ENCODE measurements around the gene KCTD8.
"Not testable (repeated sequence)": the region's sequence is repeated elsewhere in the genome, so short reads cannot be mapped to it uniquely, and the experiment has no call there.

The KCTD8 gene

DNA sequence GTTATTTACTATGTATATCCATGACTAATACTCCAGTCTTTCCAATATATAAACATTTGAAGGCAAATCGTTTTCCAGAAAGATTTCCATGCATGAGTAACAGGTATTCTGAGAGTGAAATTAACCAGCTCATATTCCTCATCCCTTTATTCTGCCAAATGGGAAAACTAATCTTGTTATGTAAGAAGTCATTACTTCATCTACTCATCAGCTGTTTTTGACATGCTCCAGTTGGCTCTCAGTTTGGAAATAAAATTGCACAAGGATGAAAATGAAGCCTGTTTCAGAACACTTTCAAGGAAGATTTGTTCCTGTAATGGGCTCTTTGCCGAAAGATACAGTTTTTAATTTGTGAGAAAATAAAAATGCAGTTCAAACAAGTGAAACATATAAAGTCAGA lies 121.9 kb downstream of the KCTD8 start:
- DNase-seq (ENCODE audit: low read depth), result no peak

DNA sequence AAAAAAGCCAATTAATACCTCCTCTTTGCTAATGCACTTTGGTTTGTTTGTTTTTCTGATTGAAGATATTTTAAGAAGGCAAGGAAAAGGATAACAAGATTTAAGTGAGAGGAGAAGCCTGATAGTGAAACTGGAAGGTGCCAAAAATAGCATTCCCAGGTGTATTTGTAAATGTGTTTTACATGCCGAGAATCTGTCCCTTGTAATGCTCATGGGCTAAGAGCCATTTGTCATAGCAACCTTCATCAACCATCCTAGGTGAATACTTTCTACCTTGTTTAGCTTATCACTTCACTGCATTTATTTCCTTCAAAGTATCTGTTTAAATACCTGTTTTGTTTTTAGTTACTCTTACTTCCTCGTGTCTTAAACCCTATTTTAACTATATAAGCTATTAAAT lies 127.8 kb downstream of the KCTD8 start:
- no peak for DNase-seq (ENCODE audit: low read depth)

GRCh38 chr4:44319129-44319528 lies 129.5 kb downstream of the KCTD8 start:
- DNase-seq (ENCODE audit: low read depth), result no peak

GRCh38 chr4:44313702-44314101 lies 134.9 kb downstream of the KCTD8 start:
- DNase-seq (ENCODE audit: low read depth), result no peak

DNA sequence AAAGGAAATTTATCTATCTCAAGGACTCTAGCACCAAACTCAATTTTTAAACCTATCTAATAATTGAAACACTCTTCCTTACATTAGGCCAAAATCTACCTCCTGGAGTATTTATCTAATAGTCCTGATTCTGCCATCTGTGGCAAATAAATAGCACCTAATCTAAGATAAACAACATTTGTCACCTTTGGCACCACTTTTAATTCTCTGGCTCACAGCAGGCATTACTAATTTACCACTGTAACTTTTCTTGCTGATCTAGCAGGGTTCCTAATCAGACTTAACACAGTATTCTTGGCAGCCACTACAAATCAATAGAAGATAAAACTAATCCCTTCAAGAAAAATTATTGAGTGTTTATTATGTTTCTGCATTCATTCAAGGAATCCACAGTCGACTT lies 161.1 kb downstream of the KCTD8 start:
- no peak for DNase-seq (ENCODE audit: low read depth)

DNA sequence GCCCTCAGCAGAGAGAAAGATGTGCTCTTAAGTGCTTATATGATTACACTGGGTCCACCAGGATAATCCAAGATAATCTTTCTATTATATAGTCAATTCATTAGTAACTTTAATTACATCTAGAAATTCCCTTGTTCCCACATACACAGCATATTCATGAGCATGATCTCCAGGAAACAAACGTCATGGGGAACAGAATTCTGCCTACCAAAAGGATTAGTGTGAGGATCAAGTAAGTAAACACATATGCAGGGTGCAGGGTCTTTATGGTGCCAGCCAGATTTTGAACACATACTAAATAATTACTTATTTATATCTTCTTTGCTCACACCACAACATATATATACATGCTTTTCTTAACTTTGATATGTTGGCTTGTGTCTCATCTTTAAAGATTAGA lies 169.1 kb downstream of the KCTD8 start:
- no peak for DNase-seq (ENCODE audit: low read depth)

DNA sequence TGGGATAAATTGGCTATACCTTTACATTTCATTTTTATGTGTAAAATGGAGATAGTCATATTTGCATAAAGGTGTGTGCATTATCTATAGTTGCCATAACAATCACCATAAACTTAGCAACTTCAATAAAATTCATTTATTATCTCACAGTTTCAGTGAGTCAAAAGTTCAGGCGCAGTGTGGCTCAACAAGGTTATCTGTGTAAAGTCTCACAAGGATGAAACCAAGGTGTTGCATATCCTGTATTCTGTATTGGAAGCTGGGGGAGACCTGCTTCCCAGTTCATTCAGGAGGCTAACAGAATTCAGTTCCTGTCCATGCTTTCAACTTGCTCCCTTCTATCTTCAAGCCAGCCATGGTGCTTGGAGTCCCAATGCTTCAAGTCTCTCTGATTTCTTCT lies 169.5 kb downstream of the KCTD8 start:
- no peak for DNase-seq (ENCODE audit: low read depth)

DNA sequence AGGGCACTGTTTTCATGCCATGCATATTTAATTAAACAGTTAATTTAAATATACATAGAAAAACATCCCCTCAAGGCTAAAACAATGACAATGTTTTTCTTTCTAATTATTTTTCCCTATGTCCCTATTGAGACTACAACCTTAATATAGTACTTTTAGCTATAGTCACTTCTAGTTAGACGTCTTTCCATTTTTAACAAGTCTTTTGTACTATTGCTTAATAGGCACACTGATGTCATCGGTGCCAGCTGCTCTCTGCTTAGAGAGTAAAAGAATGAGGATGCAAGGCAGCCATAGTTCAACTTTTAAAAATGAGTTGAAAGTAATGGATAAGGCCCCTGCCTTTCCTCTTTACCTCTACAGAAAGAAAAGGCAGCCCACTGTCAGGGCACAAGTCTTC lies 191.1 kb downstream of the KCTD8 start:
- DNase-seq (ENCODE audit: low read depth), result no peak

GRCh38 chr4:44256414-44256813 lies 192.2 kb downstream of the KCTD8 start:
- no peak for DNase-seq (ENCODE audit: low read depth)

GRCh38 chr4:44237643-44238042 lies 211.0 kb downstream of the KCTD8 start:
- no peak for DNase-seq (ENCODE audit: low read depth)

DNA sequence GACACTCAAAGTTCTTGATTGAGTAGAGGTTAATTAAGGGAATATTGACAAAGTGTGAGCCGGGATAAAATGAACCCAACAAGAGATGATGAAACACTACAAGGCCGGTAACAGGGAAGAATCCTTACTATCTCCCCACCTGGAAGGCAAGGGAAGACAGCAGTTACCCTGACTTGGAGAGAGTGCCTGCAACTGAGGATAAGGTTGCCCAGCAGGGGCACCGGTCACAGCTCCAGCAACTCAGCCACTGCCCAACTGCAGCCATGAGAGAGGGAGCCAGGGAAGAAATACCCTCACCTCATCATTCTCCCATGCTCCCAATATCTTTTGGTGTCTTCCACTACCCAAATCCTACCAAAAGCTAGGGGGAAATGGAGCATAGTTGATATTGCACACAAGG lies 212.7 kb downstream of the KCTD8 start:
- DNase-seq (ENCODE audit: low read depth), result no peak

DNA sequence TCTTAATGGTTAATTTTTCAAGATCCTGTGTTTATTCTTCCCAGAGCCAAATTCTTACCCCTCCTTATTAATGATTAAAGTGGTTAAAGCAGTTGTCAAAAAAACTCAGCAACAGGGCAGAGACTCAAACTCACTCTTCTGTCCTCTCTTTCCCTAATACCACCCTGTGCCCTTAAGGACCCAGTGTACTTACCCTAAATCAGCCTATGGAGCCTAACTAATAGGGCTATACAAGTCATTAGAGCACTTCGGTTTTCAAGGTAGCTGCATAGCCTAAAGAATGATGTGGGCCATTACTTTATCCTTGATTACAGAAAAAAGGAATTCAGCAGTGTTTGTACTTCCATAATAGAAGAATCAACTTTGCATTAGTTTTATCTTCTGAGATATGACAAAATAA lies 216.3 kb downstream of the KCTD8 start:
- DNase-seq (ENCODE audit: low read depth), result no peak

GRCh38 chr4:44231006-44231405 lies 217.6 kb downstream of the KCTD8 start:
- DNase-seq (ENCODE audit: low read depth), result no peak

DNA sequence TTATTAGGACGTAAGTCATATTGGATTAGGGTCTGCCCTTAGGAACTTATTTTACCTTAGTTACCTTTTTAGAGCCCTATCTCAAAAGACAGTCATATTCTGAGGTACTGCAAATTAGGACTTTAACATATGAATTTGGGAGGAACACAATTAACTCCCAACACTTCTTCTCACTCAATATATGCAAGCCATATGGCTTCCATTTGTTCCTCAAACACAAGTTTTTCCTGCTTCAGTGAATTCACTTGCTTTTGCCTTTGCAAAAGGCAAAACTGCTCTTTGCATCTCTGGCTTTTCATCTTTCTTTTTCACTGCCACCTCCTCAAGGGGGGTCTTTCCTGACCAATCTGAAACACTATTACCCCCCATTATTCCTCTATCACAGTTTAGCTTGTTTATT lies 220.3 kb downstream of the KCTD8 start:
- DNase-seq (ENCODE audit: low read depth), result no peak

DNA sequence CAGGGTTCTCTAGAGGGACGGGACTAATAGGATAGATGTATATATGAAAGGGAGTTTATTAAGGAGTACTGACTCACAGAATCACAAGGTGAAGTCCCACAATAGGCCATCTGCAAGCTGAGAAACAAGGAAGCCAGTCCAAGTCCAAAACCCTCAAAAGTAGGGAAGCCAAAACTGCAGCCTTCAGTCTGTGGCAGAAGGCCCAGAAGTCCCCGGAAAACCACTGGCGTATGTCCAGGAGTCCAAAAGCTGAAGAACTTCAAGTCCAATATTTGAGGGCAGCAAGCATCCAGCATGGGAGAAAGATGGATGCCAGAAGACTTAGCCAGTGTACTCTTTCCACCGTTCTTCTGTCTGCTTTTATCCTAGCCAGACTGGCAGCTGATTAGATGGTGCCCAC lies 227.2 kb downstream of the KCTD8 start:
- DNase-seq (ENCODE audit: low read depth), result no peak

DNA sequence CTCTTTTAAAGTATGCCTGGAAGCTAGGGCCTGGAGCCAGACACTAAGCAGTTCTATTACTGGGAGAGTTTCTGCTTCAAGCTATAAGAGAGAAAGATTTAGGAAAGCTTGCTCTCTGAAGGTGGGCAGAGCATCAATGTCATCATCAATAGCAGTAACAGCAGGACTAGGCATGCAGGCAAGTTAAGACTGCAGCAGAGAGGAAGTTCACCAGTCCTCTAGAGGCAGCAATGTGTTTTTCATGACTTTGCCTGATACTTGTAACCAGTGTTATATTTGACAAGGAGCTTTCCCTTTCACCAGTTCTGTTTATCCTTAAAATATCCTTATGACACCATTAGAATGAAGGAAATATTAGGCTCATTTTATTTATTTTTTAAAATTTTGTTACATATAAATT lies 237.9 kb downstream of the KCTD8 start:
- no peak for DNase-seq (ENCODE audit: low read depth)

DNA sequence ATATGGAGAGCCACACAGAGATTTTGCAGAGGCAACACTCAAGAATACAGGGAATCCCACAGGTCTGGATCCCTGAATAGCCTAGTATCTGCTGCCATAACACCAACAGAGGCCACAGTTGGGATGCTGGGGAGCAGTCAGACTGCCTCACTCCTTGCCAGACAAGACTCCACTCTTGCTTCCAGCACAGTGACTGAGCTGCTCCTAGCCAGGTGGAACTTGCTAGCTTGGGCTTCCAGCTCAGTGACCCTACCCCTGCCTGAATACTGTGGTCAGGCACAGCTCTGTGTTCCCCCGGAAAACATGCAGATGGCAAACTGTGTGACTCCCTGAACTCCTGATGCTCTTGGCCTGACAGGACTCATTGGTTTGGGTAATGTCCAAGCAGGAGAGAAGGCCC lies 251.8 kb downstream of the KCTD8 start:
- no peak for DNase-seq (ENCODE audit: low read depth)

DNA sequence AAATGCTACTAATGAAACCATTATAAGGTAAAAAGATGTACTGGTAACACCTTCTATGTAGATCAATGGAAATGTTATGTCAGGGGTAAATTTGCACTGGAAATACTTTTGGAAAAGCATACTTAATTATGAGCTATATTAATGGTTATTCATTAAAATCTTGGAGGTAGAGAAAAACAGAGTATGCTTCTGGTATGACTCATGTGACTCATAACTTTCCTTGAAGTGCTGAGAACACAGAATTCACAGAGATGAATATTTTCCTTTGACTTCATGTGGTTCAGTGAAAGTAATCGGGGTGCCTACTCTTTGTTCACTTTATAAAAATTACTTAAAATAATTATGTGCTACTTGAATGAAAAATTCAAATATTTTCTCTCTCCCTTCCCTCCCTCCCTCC lies 254.2 kb downstream of the KCTD8 start:
- no peak for DNase-seq (ENCODE audit: low read depth)

DNA sequence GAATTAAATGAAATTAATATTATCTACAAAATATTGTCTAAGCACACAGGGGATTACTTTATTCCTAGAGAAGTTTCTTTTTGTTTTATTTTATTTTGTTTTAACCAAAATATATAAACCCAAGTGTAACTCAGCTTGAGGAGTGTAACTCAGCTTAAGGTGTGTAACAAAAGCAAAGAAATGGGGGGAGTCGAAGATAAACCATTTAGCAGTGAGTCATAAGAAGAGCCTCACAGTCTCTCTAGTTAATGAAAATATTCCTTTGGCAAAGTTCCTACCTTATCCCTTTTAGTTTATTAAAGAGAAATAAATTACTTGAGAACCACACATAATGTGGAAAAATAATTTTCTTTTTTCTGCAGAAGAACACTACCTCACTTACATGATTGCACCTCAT lies 261.8 kb downstream of the KCTD8 start:
- no peak for DNase-seq (ENCODE audit: low read depth)

GRCh38 chr4:44186096-44186849 lies 262.3 kb downstream of the KCTD8 start:
- DNase-seq (ENCODE audit: low read depth), result no peak

- DNase-seq (ENCODE audit: low read depth), result not testable (repeated sequence)
Observed at GRCh38 chr4:44181491-44182349, 266.9 kb downstream of the KCTD8 start.

DNA sequence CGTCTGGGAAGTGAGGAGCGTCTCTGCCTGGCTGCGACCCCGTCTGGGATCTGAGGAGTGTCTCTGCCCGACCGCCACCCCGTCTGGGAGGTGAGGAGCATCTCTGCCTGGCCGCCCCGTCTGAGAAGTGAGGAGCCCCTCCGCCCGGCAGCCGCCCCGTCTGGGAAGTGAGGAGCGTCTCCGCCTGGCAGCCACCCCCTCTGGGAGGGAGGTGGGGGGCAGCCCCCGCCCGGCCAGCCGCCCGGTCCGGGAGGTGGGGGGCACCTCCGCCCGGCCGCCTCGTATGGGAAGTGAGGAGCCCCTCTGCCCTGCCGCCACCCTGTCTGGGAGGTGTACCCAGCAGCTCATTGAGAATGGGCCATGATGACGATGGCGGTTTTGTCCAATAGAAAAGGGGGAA lies 280.8 kb downstream of the KCTD8 start:
- not testable (repeated sequence) for DNase-seq (ENCODE audit: low read depth)

- DNase-seq (ENCODE audit: low read depth), result no peak
Observed at GRCh38 chr4:44165938-44166337, 282.7 kb downstream of the KCTD8 start.

All from stimulated activated CD8-positive, alpha-beta memory T cell treated with anti-CD3 and anti-CD28 coated beads, Interleukin-4, amount 100 ng/mL, for 24 hours (primary cell).